Measurements from ENCODE around the gene ANKFN1.

DNA sequence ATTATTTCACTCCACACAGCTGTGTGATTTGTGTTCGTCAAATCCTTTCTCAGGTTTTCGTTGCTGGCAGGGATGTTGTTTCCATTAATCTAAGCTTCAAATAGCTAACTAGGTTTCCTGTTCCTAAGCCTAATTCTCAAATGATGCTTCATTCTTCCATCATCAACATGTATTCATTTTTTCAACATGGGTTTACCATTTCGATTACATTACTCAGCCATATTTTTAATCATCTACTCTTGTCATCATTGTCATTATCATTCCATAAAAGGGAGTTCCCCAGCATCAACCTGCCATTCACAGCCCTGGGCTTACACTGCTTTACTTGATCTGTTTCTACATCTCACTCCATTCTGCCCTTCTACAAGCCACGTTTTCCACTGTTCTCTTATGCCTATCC lies 33.3 kb upstream of the ANKFN1 start:
- TF ChIP-seq EZH2 (IDR thresholded peaks at IDR 0.05; ENCODE audit: borderline replicate concordance, low read depth, low read length, poor library complexity, severe bottlenecking): no peak
- TF ChIP-seq, protein P1, sequence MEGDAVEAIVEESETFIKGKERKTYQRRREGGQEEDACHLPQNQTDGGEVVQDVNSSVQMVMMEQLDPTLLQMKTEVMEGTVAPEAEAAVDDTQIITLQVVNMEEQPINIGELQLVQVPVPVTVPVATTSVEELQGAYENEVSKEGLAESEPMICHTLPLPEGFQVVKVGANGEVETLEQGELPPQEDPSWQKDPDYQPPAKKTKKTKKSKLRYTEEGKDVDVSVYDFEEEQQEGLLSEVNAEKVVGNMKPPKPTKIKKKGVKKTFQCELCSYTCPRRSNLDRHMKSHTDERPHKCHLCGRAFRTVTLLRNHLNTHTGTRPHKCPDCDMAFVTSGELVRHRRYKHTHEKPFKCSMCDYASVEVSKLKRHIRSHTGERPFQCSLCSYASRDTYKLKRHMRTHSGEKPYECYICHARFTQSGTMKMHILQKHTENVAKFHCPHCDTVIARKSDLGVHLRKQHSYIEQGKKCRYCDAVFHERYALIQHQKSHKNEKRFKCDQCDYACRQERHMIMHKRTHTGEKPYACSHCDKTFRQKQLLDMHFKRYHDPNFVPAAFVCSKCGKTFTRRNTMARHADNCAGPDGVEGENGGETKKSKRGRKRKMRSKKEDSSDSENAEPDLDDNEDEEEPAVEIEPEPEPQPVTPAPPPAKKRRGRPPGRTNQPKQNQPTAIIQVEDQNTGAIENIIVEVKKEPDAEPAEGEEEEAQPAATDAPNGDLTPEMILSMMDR (conservative IDR thresholded peaks at IDR 0.05; ENCODE audit: low read depth, low read length): no peak

All from A673 (cell line).